K562 (cell line): ENCODE data around the gene KRTAP4-7. TPM values are rescaled to one million over a fixed set of nuclear protein-coding genes. Genes with fewer than 3 reads are reported as not detected.
"Not testable (repeated sequence)": the region's sequence is repeated elsewhere in the genome, so short reads cannot be mapped to it uniquely, and the experiment has no call there.

ENCODE experiments used
- ATAC-seq: fragments of 200-7000 bp; cut with Tn5 transposase; 3 replicates; pipeline ENCODE4 v1.9.1; 2020; ENCODE audit warnings: moderate library complexity
- BruUV-seq: library from RNA; stranded (reverse); fragments of 400-500 nt; replicated peaks from 2 replicates; lab custom pipeline; 2021; lab: Mats Ljungman, UMichigan
- CTCF ChIA-PET: fragments of 300-600 bp; formaldehyde crosslinking; extraction: SDS; loops from one replicate; lab custom pipeline; 2021; ENCODE audit warnings: low intra/inter-chr PET ratio; lab: Yijun Ruan, JAX
- POLR2A ChIA-PET: fragments of 300-600, 350-650 bp; sonication (Branson Sonifier 250); formaldehyde crosslinking; extraction: SDS; loops from one replicate; lab custom pipeline; 2021; ENCODE audit warnings: antibody characterized with exemption, inconsistent platforms; lab: Yijun Ruan, JAX
- DNase-seq, 4 experiments: peaks; one replicate each; pipeline versions ENCODE4 v3.0.0 to v3.0.0-alpha.2; 2011 to 2018; ENCODE audit warnings: low spot score in 3 of 4, mixed read lengths in 3 of 4; ENCODE audit errors: extremely low read depth in 1 of 4
- FAIRE-seq: peaks from 2 replicates; lab custom pipeline; 2011; peaks lifted over from hg19 to GRCh38; lab: Jason Lieb, UNC
- H2AFZ ChIP-seq: 2 replicates; pipeline ENCODE4 v1.6.0; 2011; ENCODE audit warnings: low read depth, low read length, control low read depth, inconsistent platforms
- H3K27ac ChIP-seq: fragments of 200-600 bp; 3 replicates; pipeline ENCODE4 v1.8.0; 2011; ENCODE audit warnings: low read depth, mild to moderate bottlenecking, control low read depth, inconsistent platforms, low read length, moderate library complexity, mixed read lengths; ENCODE audit errors: extremely low read depth
- H3K27me3 ChIP-seq, 2 experiments: fragments of 300-600 bp in 1 of 2; 2 replicates in 1 of 2; 3 replicates in 1 of 2; pipeline versions ENCODE4 v1.6.0 to v1.8.0; 2011; ENCODE audit warnings: inconsistent platforms in 2 of 2, low read length in 2 of 2, mild to moderate bottlenecking in 1 of 2, mixed read lengths in 1 of 2, moderate library complexity in 1 of 2; ENCODE audit not compliant: control insufficient read depth in 2 of 2, insufficient read depth in 2 of 2
- H3K36me3 ChIP-seq: fragments of 300-600 bp; 3 replicates; pipeline ENCODE4 v1.8.0; 2011; ENCODE audit warnings: mild to moderate bottlenecking, low read length, inconsistent platforms; ENCODE audit not compliant: control insufficient read depth, insufficient read depth
- H3K4me1 ChIP-seq, 2 experiments: fragments of 200-600 bp in 1 of 2; replicated peaks in 1 of 2; 2 replicates in 1 of 2; 3 replicates in 1 of 2; pipeline versions ENCODE4 v1.5.1 to v1.8.0; 2011; ENCODE audit warnings: inconsistent platforms in 2 of 2, low read length in 2 of 2, mild to moderate bottlenecking in 1 of 2, mixed read lengths in 1 of 2, moderate library complexity in 1 of 2; ENCODE audit not compliant: control insufficient read depth in 2 of 2, insufficient read depth in 2 of 2
- H3K4me2 ChIP-seq: 2 replicates; pipeline ENCODE4 v1.6.1; 2011; ENCODE audit warnings: low read length, control low read depth, inconsistent platforms, mixed read lengths; ENCODE audit not compliant: insufficient read depth
- H3K4me3 ChIP-seq: fragments of 200-600 bp; sonication (generic), shearing (Covaris generic); 2 replicates; pipeline ENCODE4 v1.5.1; 2016; ENCODE audit warnings: control low read depth, inconsistent platforms
- H3K79me2 ChIP-seq: fragments of 200-600 bp; 3 replicates; pipeline ENCODE4 v1.8.0; 2011; ENCODE audit warnings: low read length, inconsistent platforms; ENCODE audit not compliant: control insufficient read depth, insufficient read depth
- H3K9ac ChIP-seq, 2 experiments: 2 replicates each; pipeline versions ENCODE4 v1.6.0 to v1.6.1; 2011; ENCODE audit warnings: low read depth in 2 of 2, low read length in 2 of 2, control low read depth in 1 of 2, inconsistent platforms in 1 of 2, mild to moderate bottlenecking in 1 of 2, mixed read lengths in 1 of 2; ENCODE audit not compliant: insufficient read depth in 1 of 2
- H3K9me1 ChIP-seq: one replicate; pipeline ENCODE4 v1.6.0; 2011; ENCODE audit warnings: inconsistent platforms, mild to moderate bottlenecking, low read length, moderate library complexity; ENCODE audit not compliant: control insufficient read depth, insufficient read depth
- H3K9me3 ChIP-seq: replicated peaks from 2 replicates; pipeline ENCODE4 v1.5.1; 2011; ENCODE audit warnings: low read depth, low read length, inconsistent platforms; ENCODE audit not compliant: control insufficient read depth, insufficient read depth
- H4K20me1 ChIP-seq: replicated peaks from 2 replicates; pipeline ENCODE4 v1.6.1; 2011; ENCODE audit warnings: low read length, inconsistent platforms, mixed read lengths; ENCODE audit not compliant: control insufficient read depth, insufficient read depth
- CBX3 ChIP-seq, 2 experiments: IDR thresholded peaks; 1 replicate in 1 of 2; 2 replicates in 1 of 2; pipeline ENCODE4 v1.6.1; 2012; ENCODE audit warnings: inconsistent platforms in 2 of 2, low read length in 2 of 2, borderline replicate concordance in 1 of 2, control low read depth in 1 of 2
- ERF ChIP-seq: fragments of 450-650 bp; formaldehyde crosslinking; IDR thresholded peaks from 2 replicates; pipeline ENCODE4 v1.4.0; 2020; ENCODE audit warnings: mild to moderate bottlenecking, mixed read lengths
- IRF1 ChIP-seq: sonication (generic); formaldehyde crosslinking; IDR thresholded peaks from 2 replicates; pipeline ENCODE4 v1.8.0; 2022; ENCODE audit warnings: missing genetic modification reagents, mild to moderate bottlenecking, borderline replicate concordance
- PTBP1 ChIP-seq: fragments of 200-400 bp; formaldehyde crosslinking; IDR thresholded peaks from 2 replicates; pipeline ENCODE4 v1.6.1; 2017; ENCODE audit warnings: low read depth, low read length
- SNIP1 ChIP-seq: fragments of 450-650 bp; IDR thresholded peaks from 2 replicates; pipeline ENCODE4 v1.7.1; 2017; ENCODE audit warnings: low read depth, mild to moderate bottlenecking
- WGBS: fragments of 100-300 bp; shearing (Covaris generic); methylation state at CpG from one replicate; pipeline ENCODE4 v1.1.6; 2016; ENCODE audit warnings: low coverage, mixed read lengths; ENCODE audit not compliant: insufficient coverage; ENCODE audit errors: missing lambda C conversion rate; 5-methylcytosine and 5-hydroxymethylcytosine counted together
- in situ Hi-C: fragments of 300-500 bp; cut with MboI; formaldehyde crosslinking; loops from 4 replicates; pipeline ENCODE4 v1.15.0; 2018; ENCODE audit warnings: inconsistent platforms, mixed read lengths
- intact Hi-C: fragments of 100-400 bp; cut with micrococcal nuclease; formaldehyde crosslinking; loops from 2 replicates; pipeline ENCODE4 v1.14.2; 2022
- polyA plus RNA-seq, 8 experiments: library from polyadenylated mRNA; depleted of rRNA in 4 of 8; stranded (reverse) in 5 of 8; unstranded in 3 of 8; fragments of >200 nt; fragmentation: Nextera tagmentation in 2 of 8; fragmentation: Illumina TruSeq in 1 of 8; extraction: Ambion mirVana in 2 of 8; extraction: Trizol in 1 of 8; gene quantifications; 2 replicates each; pipeline versions ENCODE4 v1.2.1 to v1.2.3, GENCODE V29; 2011 to 2014; ENCODE audit warnings: inconsistent platforms in 1 of 8, missing spikeins in 1 of 8
- total RNA-seq, 7 experiments: library from RNA; depleted of rRNA in 6 of 7; stranded (reverse); fragments of >200 nt in 6 of 7; fragmentation: Illumina TruSeq in 2 of 7; extraction: Trizol in 2 of 7; gene quantifications; 2 replicates each; pipeline versions ENCODE4 v1.2.1 to v1.2.3, GENCODE V29; 2011 to 2021; ENCODE audit warnings: low replicate concordance in 1 of 7

The KRTAP4-7 gene
- total and polyA plus RNA-seq, 9 of the 15 experiments (the other 6 are each of a cell fraction or from before 2014, with no cell fraction given), result not detected

DNA sequence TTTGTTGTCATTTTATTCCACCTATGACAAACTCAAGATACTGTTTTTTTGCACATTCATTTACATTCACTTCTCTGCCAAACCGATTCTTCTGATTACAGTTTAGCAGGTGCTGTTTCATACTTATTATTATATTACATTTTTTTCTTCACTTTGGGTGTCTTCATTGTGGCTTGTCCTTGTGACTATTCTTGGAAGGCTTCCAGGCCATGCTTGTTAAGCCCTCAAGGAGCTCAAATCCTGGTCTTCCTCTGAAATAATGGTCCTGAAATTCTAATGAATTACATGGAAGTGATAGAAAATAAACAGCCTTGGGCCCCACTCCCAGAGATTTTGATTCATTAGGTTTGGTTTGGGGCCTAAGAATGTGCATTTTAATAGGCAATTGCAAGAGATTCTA is 19.6 kb upstream of the KRTAP4-7 start (continued):
- TF ChIP-seq CBX3 (IDR thresholded peaks at IDR 0.05; ENCODE audit: borderline replicate concordance in 1 of 2, low read length in 2 of 2) (no peak), SNIP1 (no peak), IRF1 (CRISPR knock-in tag) (no peak), ERF (no peak), PTBP1 (no peak)
- TF ChIP-seq, all 486 proteins: peak for 0

- H3K27me3 ChIP-seq, H3K4me2 ChIP-seq, intact Hi-C loops, FAIRE-seq, POLR2A ChIA-PET, DNase-seq, H4K20me1 ChIP-seq, H3K9me3 ChIP-seq, in situ Hi-C loops, H3K36me3 ChIP-seq, H2AFZ ChIP-seq, ATAC-seq, BruUV-seq, H3K4me1 ChIP-seq, H3K27ac ChIP-seq, CTCF ChIA-PET, H3K4me3 ChIP-seq, H3K79me2 ChIP-seq, H3K9ac ChIP-seq, H3K9me1 ChIP-seq: not testable (repeated sequence)
- 5% methylated on average over 4 of the region's 16 CpGs for WGBS
Measured at GRCh38 chr17:41065016-41065689, 18.8 kb upstream of the KRTAP4-7 start.
